Measurements from ENCODE around the gene SS18L1.
A peak's percentile ranks its signal among the peaks of the same experiment; 100 is the strongest.

GRCh38 chr20:62121776-62122653 is 21.6 kb upstream of the SS18L1 start, which contains the start of gene LSM14B:
- no peak for TF ChIP-seq POLR2A (IDR thresholded peaks at IDR 0.05)
- no peak for TF ChIP-seq CTCF (IDR thresholded peaks at IDR 0.05)
- peak in 1 of 4 donors; percentile 25 for TF ChIP-seq EP300 (IDR thresholded peaks at IDR 0.05)
